Nephron (organoid): Measurements from ENCODE around the gene ZSWIM6.

Source experiments
- H3K27ac Mint-ChIP-seq, 3 experiments: 2 replicates each; pipeline ENCODE4 v1.8.0; 2020; ENCODE audit warnings: mixed read lengths in 3 of 3, mild to moderate bottlenecking in 2 of 3, moderate library complexity in 1 of 3
- H3K27me3 Mint-ChIP-seq: 2 replicates; pipeline ENCODE4 v1.8.0; 2021; ENCODE audit warnings: low read depth, mild to moderate bottlenecking, moderate library complexity, mixed read lengths
- H3K36me3 Mint-ChIP-seq: 2 replicates; pipeline ENCODE4 v1.8.0; 2020; ENCODE audit warnings: low read depth, mixed read lengths
- H3K4me1 Mint-ChIP-seq: 2 replicates; pipeline ENCODE4 v1.8.0; 2020; ENCODE audit warnings: mixed read lengths
- H3K4me3 Mint-ChIP-seq, 3 experiments: 2 replicates each; pipeline ENCODE4 v1.8.0; 2020; ENCODE audit warnings: mild to moderate bottlenecking in 3 of 3, mixed read lengths in 3 of 3, moderate library complexity in 2 of 3
- H3K9me3 Mint-ChIP-seq: 2 replicates; pipeline ENCODE4 v1.8.0; 2020; ENCODE audit warnings: mixed read lengths
- TF ChIP-seq, protein P1 (sequence below), 3 experiments: fragments of 200-600 bp; sonication (generic); IDR thresholded peaks; one replicate each; pipeline ENCODE4 v1.5.0; 2021; ENCODE audit warnings: antibody characterized with exemption in 3 of 3; ENCODE audit not compliant: unreplicated experiment in 3 of 3

ZSWIM6 gene

DNA sequence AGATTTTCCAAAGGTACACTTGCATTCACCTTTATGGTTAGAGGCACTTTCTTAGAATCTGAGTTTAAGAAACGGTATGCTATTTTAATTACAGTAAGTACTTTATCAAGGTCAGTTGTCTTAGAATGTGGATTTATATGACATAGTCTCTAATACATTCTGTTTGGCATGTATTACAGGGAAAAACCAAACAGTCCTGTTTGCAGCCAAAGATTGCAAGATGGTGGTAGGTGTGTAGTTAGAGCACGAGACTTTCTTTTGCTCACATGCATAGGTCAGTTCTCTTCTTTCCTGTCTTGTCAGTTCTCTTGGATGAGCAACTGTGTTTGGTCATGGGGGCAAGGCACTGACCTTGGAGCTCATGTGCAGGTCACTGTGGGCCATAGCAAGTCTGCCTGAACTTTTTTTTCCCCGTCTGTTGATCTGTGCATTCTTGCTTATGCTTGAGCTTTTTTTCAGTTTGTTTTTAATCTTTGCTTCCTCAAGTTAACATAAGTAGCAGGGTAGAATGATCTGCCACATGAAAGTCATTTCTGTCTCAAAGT is 20.6 kb downstream of the ZSWIM6 start:
- H3K4me1 Mint-ChIP-seq, result peaks cover 55% of the 10 kb centered on the region
- H3K4me3 Mint-ChIP-seq, result no peak overlapping the region
- peak overlapping the region in 1 of 3 experiments; percentile 15 for H3K27ac Mint-ChIP-seq
- TF ChIP-seq, protein P1, sequence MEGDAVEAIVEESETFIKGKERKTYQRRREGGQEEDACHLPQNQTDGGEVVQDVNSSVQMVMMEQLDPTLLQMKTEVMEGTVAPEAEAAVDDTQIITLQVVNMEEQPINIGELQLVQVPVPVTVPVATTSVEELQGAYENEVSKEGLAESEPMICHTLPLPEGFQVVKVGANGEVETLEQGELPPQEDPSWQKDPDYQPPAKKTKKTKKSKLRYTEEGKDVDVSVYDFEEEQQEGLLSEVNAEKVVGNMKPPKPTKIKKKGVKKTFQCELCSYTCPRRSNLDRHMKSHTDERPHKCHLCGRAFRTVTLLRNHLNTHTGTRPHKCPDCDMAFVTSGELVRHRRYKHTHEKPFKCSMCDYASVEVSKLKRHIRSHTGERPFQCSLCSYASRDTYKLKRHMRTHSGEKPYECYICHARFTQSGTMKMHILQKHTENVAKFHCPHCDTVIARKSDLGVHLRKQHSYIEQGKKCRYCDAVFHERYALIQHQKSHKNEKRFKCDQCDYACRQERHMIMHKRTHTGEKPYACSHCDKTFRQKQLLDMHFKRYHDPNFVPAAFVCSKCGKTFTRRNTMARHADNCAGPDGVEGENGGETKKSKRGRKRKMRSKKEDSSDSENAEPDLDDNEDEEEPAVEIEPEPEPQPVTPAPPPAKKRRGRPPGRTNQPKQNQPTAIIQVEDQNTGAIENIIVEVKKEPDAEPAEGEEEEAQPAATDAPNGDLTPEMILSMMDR (IDR thresholded peaks at IDR 0.05; ENCODE audit: unreplicated experiment in 3 of 3), result no peak
- peaks cover 6% of the 10 kb centered on the region for H3K36me3 Mint-ChIP-seq
- H3K9me3 Mint-ChIP-seq, result no peaks in the 10 kb centered on the region
- H3K27me3 Mint-ChIP-seq, result no peaks in the 10 kb centered on the region

DNA sequence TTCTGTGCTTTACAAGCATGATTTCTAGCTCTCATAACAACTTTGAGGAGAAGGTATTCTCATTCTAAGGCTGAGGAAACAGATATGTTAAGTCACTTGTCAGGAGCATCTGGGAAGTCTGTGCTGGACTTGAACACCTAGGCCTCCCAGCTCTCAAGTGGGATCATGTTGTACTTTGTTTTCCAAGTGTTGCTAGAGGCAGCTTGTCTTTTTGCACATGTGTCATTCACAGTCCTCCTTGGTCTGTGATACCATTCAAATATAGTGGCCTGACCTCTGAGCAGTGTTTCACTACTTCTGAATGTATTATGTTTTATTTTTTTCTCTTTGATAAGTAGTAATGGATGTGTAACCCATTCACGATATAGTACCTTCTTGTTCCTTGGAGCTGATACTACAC is 21.2 kb downstream of the ZSWIM6 start:
- Mint-ChIP-seq H3K27ac (peak overlapping the region in 1 of 3 experiments; percentile 15), H3K27me3 (no peaks in the 10 kb centered on the region), H3K4me1 (peaks cover 54% of the 10 kb centered on the region), H3K4me3 (no peak overlapping the region), H3K36me3 (peaks cover 10% of the 10 kb centered on the region), H3K9me3 (peaks cover 3% of the 10 kb centered on the region)
- TF ChIP-seq, protein P1 (IDR thresholded peaks at IDR 0.05; ENCODE audit: unreplicated experiment in 3 of 3), result no peak

DNA sequence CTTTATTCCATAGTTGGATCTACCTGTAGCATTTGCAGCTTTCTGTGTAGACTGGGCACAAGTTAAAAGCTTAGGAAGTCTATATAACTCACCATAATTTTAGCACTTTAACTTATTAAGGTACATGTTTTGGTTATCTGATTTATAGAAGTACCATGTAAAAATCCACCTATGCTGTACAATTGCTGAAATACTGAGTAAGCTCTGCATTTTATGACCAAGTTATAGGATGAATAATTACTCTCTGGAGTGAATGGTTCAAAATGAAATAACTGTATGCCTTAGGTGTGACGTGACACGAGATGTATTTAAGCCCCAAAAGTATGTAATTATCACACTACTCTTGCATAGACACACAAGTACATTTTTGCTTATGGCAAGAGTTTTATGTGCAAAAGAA is 22.1 kb downstream of the ZSWIM6 start:
- no peaks in the 10 kb centered on the region for H3K27me3 Mint-ChIP-seq
- H3K9me3 Mint-ChIP-seq, result peaks cover 3% of the 10 kb centered on the region
- TF ChIP-seq, protein P1 (IDR thresholded peaks at IDR 0.05; ENCODE audit: unreplicated experiment in 3 of 3), result no peak
- peak overlapping the region in 1 of 3 experiments; percentile 3 for H3K27ac Mint-ChIP-seq
- peaks cover 45% of the 10 kb centered on the region for H3K4me1 Mint-ChIP-seq
- peaks cover 15% of the 10 kb centered on the region for H3K36me3 Mint-ChIP-seq
- no peak overlapping the region for H3K4me3 Mint-ChIP-seq

DNA sequence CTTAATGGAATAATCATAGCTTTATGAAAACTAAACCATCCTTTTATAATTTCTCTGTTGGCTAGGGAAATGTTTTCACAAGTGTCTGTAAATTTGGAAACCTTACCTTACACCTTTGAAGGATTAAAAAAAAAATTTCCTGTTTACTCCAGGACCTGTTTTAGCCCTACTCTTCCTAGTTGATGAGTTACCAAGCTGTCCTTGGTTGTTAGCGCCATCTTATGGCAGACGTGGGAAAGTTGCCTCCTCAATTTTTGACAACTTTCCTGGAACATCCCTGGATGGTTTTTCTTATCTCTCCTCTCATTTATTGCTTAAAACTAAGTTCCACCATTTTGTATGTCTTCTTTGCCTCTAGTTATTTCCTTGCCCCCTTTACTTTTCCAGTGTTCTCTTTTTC is 25.7 kb downstream of the ZSWIM6 start:
- Mint-ChIP-seq H3K27ac (no peak overlapping the region), H3K9me3 (peaks cover 5% of the 10 kb centered on the region), H3K27me3 (no peaks in the 10 kb centered on the region), H3K36me3 (peaks cover 35% of the 10 kb centered on the region), H3K4me3 (no peak overlapping the region), H3K4me1 (peaks cover 42% of the 10 kb centered on the region)
- TF ChIP-seq, protein P1 (IDR thresholded peaks at IDR 0.05; ENCODE audit: unreplicated experiment in 3 of 3), result peak; percentile 15 to 36 (median 21)

DNA sequence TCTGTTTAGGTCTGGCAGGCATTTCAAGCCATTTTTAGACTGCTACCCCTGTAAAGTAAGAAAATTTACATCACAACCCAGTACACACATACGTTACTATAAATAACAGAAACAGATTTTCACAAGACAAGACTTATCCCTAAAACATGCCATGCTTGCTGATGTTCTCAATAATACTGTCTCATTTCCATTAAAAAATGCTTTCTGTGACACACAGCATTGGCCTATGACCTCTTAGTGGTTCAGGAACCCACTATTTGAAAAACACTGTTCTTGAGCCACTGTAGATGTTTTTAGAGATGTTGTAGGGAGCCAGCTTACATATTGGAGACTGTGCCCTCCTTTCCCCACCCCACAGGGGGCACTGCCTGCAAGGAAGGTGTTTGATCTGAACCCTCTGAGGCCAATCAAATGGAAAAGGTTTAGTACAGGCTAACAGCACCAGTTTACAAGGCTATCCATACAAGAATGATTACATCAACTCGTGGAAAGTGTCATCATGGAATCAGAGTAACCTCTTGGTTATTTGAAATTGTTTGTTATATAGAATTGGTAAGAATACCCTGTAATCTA is 30.8 kb downstream of the ZSWIM6 start:
- H3K27ac Mint-ChIP-seq, result peak overlapping the region; percentile 2 to 64 (median 28)
- H3K36me3 Mint-ChIP-seq, result peaks cover 45% of the 10 kb centered on the region
- H3K9me3 Mint-ChIP-seq, result peaks cover 4% of the 10 kb centered on the region
- TF ChIP-seq, protein P1 (IDR thresholded peaks at IDR 0.05; ENCODE audit: unreplicated experiment in 3 of 3), result no peak
- H3K27me3 Mint-ChIP-seq, result no peaks in the 10 kb centered on the region
- H3K4me1 Mint-ChIP-seq, result peaks cover 49% of the 10 kb centered on the region
- no peak overlapping the region for H3K4me3 Mint-ChIP-seq
